ENCODE results near the gene CACNA2D4. TPM values are rescaled to one million over a fixed set of nuclear protein-coding genes. Genes with fewer than 3 reads are reported as not detected.
"Not testable (repeated sequence)": the region's sequence is repeated elsewhere in the genome, so short reads cannot be mapped to it uniquely, and the experiment has no call there.

The CACNA2D4 gene
- total RNA-seq, 4 donors from 2014 or later, result 0.25 to 3.1 (median 0.68) TPM

DNA sequence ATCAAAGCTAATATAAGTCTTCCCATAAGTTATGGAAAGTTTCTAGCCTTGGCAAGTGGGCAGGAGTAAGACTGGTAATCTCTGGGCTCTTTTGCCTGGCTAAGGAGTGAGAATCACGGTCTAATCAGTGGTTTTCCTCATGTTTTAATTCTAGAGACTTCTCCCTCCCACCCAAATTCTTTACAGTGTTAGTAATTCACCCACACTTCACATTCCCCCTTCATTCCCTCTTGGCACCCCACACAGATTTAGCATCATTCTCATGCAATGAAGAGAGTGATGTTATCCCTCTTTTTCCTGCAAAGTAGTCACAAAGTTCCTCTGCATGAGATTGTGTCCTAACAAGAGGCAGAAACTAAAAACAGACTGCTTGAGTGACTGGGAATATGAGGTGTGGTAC, 28.6 kb upstream of the CACNA2D4 start:
- H3K4me1 ChIP-seq, result no peaks in the 10 kb centered on the region
- no peak for DNase-seq
- no peaks in the 10 kb centered on the region for H3K9me3 ChIP-seq
- in situ Hi-C loops (cut with MboI; ENCODE audit: low sequenced_read_pairs in 4 of 4) (no loop called here), intact Hi-C loops (cut with DNase I; ENCODE audit: low total_unique reads) (no loop called here)
- peaks cover 0 to 59% of the 10 kb centered on the region in 2 donors for H3K36me3 ChIP-seq
- no peak overlapping the region for H3K27ac ChIP-seq
- TF ChIP-seq POLR2A (IDR thresholded peaks at IDR 0.05), result no peak
- no peak for TF ChIP-seq CTCF (IDR thresholded peaks at IDR 0.05 in 4 of 5, conservative IDR thresholded peaks at IDR 0.05 in 1 of 5)
- no peaks in the 10 kb centered on the region for H3K27me3 ChIP-seq
- no peak overlapping the region for H3K4me3 ChIP-seq
- no peak for ATAC-seq

DNA sequence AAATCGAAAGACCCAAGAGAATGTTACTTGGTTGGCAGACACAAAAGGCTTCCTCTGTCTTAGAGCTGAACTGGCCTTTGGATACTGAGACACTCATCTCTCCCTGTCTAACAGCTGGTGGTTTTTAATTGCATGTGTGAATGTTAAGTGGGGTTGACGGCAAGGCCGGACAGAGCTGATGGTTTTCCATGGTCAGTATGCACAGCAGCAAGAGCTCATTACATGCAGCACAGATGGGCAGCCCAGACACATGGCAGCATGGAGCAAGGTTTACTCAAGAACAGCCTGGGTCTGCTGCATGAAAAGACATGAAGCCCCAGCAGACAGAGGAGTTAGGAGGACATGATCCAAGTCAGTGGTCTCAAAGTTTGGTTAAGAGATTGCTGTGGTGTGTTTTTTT, 27.8 kb upstream of the CACNA2D4 start:
- Histone ChIP-seq H3K36me3 (peaks cover 0 to 51% of the 10 kb centered on the region in 2 donors), H3K9me3 (no peaks in the 10 kb centered on the region), H3K27me3 (no peaks in the 10 kb centered on the region), H3K27ac (no peak overlapping the region), H3K4me3 (no peak overlapping the region), H3K4me1 (no peaks in the 10 kb centered on the region)
- DNase-seq, result no peak
- intact Hi-C loops (cut with DNase I; ENCODE audit: low total_unique reads) (no loop called here), in situ Hi-C loops (cut with MboI; ENCODE audit: low sequenced_read_pairs in 4 of 4) (no loop called here)
- TF ChIP-seq CTCF (IDR thresholded peaks at IDR 0.05 in 4 of 5, conservative IDR thresholded peaks at IDR 0.05 in 1 of 5) (no peak), POLR2A (IDR thresholded peaks at IDR 0.05) (no peak)
- no peak for ATAC-seq

DNA sequence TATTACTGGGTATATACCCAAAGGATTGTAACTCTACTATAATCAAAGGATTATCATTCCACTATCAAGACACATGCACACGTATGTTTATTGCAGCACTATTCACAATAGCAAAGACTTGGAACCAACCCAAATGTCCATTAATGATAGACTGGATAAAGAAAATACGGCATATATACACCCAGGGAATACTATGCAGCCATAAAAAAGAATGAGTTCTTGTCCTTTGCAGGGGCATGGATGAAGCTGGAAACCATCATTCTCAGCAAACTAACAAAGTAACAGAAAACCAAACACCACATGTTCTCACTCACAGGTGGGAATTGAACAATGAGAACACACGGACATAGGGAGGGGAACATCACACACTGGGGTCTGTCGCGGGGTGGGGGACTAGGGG, 27.1 kb upstream of the CACNA2D4 start:
- H3K27me3 ChIP-seq; intact Hi-C loops (cut with DNase I; ENCODE audit: low total_unique reads); H3K4me3 ChIP-seq; in situ Hi-C loops (cut with MboI; ENCODE audit: low sequenced_read_pairs in 4 of 4); DNase-seq; H3K9me3 ChIP-seq; ATAC-seq; H3K4me1 ChIP-seq; H3K27ac ChIP-seq: not testable (repeated sequence)
- H3K36me3 ChIP-seq, result peaks cover 0 to 49% of the 10 kb centered on the region in 2 donors

GRCh38 chr12:1939801-1940607, 21.6 kb upstream of the CACNA2D4 start:
- Histone ChIP-seq H3K9me3 (no peaks in the 10 kb centered on the region), H3K4me1 (peaks cover 20 to 25% of the 10 kb centered on the region in 2 donors), H3K27me3 (no peaks in the 10 kb centered on the region), H3K36me3 (peaks cover 0 to 7% of the 10 kb centered on the region in 2 donors), H3K27ac (peak overlapping the region in 1 of 4 donors; percentile 24), H3K4me3 (peak overlapping the region in 1 of 4 donors; percentile 4)
- DNase-seq, result peak; percentile 57 to 76
- in situ Hi-C loops (cut with MboI; ENCODE audit: low sequenced_read_pairs in 4 of 4) (loop anchor here (5.0 kb wide), 3 partner anchors 148 to 293 kb away; no protein-coding TSS in a partner anchor), intact Hi-C loops (cut with DNase I; ENCODE audit: low total_unique reads) (loop anchor here (1.0 to 5.0 kb wide), 3 partner anchors 144 to 306 kb away; no protein-coding TSS in a partner anchor)
- peak; percentile 63 to 85 for ATAC-seq
- TF ChIP-seq POLR2A (IDR thresholded peaks at IDR 0.05) (no peak), CTCF (IDR thresholded peaks at IDR 0.05 in 4 of 5, conservative IDR thresholded peaks at IDR 0.05 in 1 of 5) (peak; percentile 95 to 98 (median 96))

DNA sequence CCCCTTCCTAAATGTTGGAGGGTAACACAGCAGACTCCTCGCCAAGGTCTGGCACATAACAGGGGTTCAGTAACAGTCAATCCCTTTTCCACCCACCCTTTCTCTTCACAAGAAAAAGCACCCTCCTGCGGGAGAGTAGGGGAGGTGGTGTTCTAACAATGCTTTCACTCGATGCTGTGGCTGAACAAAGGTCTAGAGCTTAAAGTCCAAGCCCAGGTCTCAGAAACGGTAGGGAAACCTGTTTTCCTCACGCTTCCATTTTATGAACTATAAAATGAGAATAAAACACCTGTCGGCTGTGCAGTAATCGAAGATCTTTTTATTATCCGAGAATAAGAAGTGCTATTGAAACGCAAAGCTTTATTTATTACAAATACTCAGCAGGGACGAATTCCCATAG, 20.9 kb upstream of the CACNA2D4 start:
- DNase-seq (no peak), ATAC-seq (no peak)
- H3K4me3 ChIP-seq, result no peak overlapping the region
- no peaks in the 10 kb centered on the region for H3K27me3 ChIP-seq
- in situ Hi-C loops (cut with MboI; ENCODE audit: low sequenced_read_pairs in 4 of 4) (loop anchor here (5.0 kb wide), 2 partner anchors 147 to 287 kb away; no protein-coding TSS in a partner anchor), intact Hi-C loops (cut with DNase I; ENCODE audit: low total_unique reads) (loop anchor here (5.0 kb wide), 1 partner anchor 287 kb away; no protein-coding TSS in a partner anchor)
- no peak for TF ChIP-seq POLR2A (IDR thresholded peaks at IDR 0.05)
- peak overlapping the region in 1 of 4 donors; percentile 24 for H3K27ac ChIP-seq
- H3K4me1 ChIP-seq, result peaks cover 20 to 25% of the 10 kb centered on the region in 2 donors
- peaks cover 0 to 5% of the 10 kb centered on the region in 2 donors for H3K36me3 ChIP-seq
- H3K9me3 ChIP-seq, result no peaks in the 10 kb centered on the region
